Peyer's patch (tissue), 4 donors: ENCODE data around the gene SYNE1.

Source experiments
- CTCF ChIP-seq, 6 experiments: fragments of 450-650 bp in 4 of 6; fragments of 200-600 bp in 2 of 6; sonication (generic) in 1 of 6; IDR thresholded peaks; one replicate each; pipeline ENCODE4 v1.5.1; 2017 to 2019; ENCODE audit warnings: antibody characterized with exemption in 6 of 6, mild to moderate bottlenecking in 3 of 6, moderate library complexity in 1 of 6
- POLR2A ChIP-seq, 2 donors: fragments of 450-650 bp; IDR thresholded peaks; one replicate each; pipeline ENCODE4 v1.5.1; 2017; ENCODE audit warnings: antibody characterized with exemption in 2 of 2, mild to moderate bottlenecking in 2 of 2, moderate library complexity in 2 of 2

GRCh38 chr6:152454003-152454402, 183.2 kb downstream of the SYNE1 start:
- TF ChIP-seq POLR2A (IDR thresholded peaks at IDR 0.05) = no peak
- TF ChIP-seq CTCF (IDR thresholded peaks at IDR 0.05) = no peak
